Measurements from ENCODE around the gene ANTXR1. TPM values are rescaled to one million over a fixed set of nuclear protein-coding genes. Genes with fewer than 3 reads are reported as not detected.

The ANTXR1 gene
- total and polyA plus RNA-seq, 2 donors = 4.4 to 7.3 TPM

- DNase-seq (ENCODE audit: low read depth in 6 of 9, low spot score in 9 of 9) = no peak
- no peaks in the 10 kb centered on the region for H3K4me1 ChIP-seq (ENCODE audit: control insufficient read depth in 2 of 2, insufficient read depth in 2 of 2, low read length in 2 of 2)
- 98% methylated on average over 3 of the region's 3 CpGs for WGBS
- no peaks in the 10 kb centered on the region for H3K9me3 ChIP-seq (ENCODE audit: control insufficient read depth in 2 of 2, insufficient read depth in 1 of 2, low read length in 1 of 2)
- no peaks in the 10 kb centered on the region for H3K27me3 ChIP-seq (ENCODE audit: control insufficient read depth in 2 of 2, insufficient read depth in 1 of 2, low read length in 1 of 2)
- H3K36me3 ChIP-seq (ENCODE audit: control insufficient read depth in 2 of 2, insufficient read depth in 2 of 2, low read length in 1 of 2) = no peaks in the 10 kb centered on the region
- H3K4me3 ChIP-seq (ENCODE audit: low read length in 2 of 2) = no peak overlapping the region
- no peak overlapping the region for H3K27ac ChIP-seq (ENCODE audit: low read depth in 1 of 2, low read length in 1 of 2)
Observed at GRCh38 chr2:69202327-69202726, 189.3 kb downstream of the ANTXR1 start.

GRCh38 chr2:69203166-69203985, 190.4 kb downstream of the ANTXR1 start:
- 92% methylated on average over 4 of the region's 4 CpGs for WGBS

GRCh38 chr2:69204654-69205053, 191.7 kb downstream of the ANTXR1 start:
- Histone ChIP-seq H3K9me3 (ENCODE audit: control insufficient read depth in 2 of 2, insufficient read depth in 1 of 2, low read length in 1 of 2) (no peaks in the 10 kb centered on the region), H3K27ac (ENCODE audit: low read depth in 1 of 2, low read length in 1 of 2) (no peak overlapping the region), H3K4me3 (ENCODE audit: low read length in 2 of 2) (no peak overlapping the region), H3K36me3 (ENCODE audit: control insufficient read depth in 2 of 2, insufficient read depth in 2 of 2, low read length in 1 of 2) (no peaks in the 10 kb centered on the region), H3K4me1 (ENCODE audit: control insufficient read depth in 2 of 2, insufficient read depth in 2 of 2, low read length in 2 of 2) (no peaks in the 10 kb centered on the region), H3K27me3 (ENCODE audit: control insufficient read depth in 2 of 2, insufficient read depth in 1 of 2, low read length in 1 of 2) (no peaks in the 10 kb centered on the region)
- 96% methylated on average over 3 of the region's 3 CpGs for WGBS
- DNase-seq (ENCODE audit: low read depth in 6 of 9, low spot score in 9 of 9) = no peak

More at GRCh38 chr2:69203166-69203985, 190.4 kb downstream of the ANTXR1 start:
- Histone ChIP-seq H3K27me3 (ENCODE audit: control insufficient read depth in 2 of 2, insufficient read depth in 1 of 2, low read length in 1 of 2) (no peaks in the 10 kb centered on the region), H3K27ac (ENCODE audit: low read depth in 1 of 2, low read length in 1 of 2) (no peak overlapping the region), H3K4me1 (ENCODE audit: control insufficient read depth in 2 of 2, insufficient read depth in 2 of 2, low read length in 2 of 2) (no peaks in the 10 kb centered on the region), H3K36me3 (ENCODE audit: control insufficient read depth in 2 of 2, insufficient read depth in 2 of 2, low read length in 1 of 2) (no peaks in the 10 kb centered on the region), H3K4me3 (ENCODE audit: low read length in 2 of 2) (no peak overlapping the region), H3K9me3 (ENCODE audit: control insufficient read depth in 2 of 2, insufficient read depth in 1 of 2, low read length in 1 of 2) (no peaks in the 10 kb centered on the region)
- DNase-seq (ENCODE audit: low read depth in 6 of 9, low spot score in 9 of 9) = no peak

- no peak overlapping the region for H3K27ac ChIP-seq (ENCODE audit: low read depth in 1 of 2, low read length in 1 of 2)
- no peak overlapping the region for H3K4me3 ChIP-seq (ENCODE audit: low read length in 2 of 2)
- no peaks in the 10 kb centered on the region for H3K4me1 ChIP-seq (ENCODE audit: control insufficient read depth in 2 of 2, insufficient read depth in 2 of 2, low read length in 2 of 2)
- DNase-seq (ENCODE audit: low read depth in 6 of 9, low spot score in 9 of 9) = no peak
- no peaks in the 10 kb centered on the region for H3K9me3 ChIP-seq (ENCODE audit: control insufficient read depth in 2 of 2, insufficient read depth in 1 of 2, low read length in 1 of 2)
- no peaks in the 10 kb centered on the region for H3K36me3 ChIP-seq (ENCODE audit: control insufficient read depth in 2 of 2, insufficient read depth in 2 of 2, low read length in 1 of 2)
- WGBS = 94% methylated on average over 2 of the region's 2 CpGs
- H3K27me3 ChIP-seq (ENCODE audit: control insufficient read depth in 2 of 2, insufficient read depth in 1 of 2, low read length in 1 of 2) = no peaks in the 10 kb centered on the region
Observed at GRCh38 chr2:69205076-69205475, 192.1 kb downstream of the ANTXR1 start.

GRCh38 chr2:69205491-69205890, 192.5 kb downstream of the ANTXR1 start:
- H3K27ac ChIP-seq (ENCODE audit: low read depth in 1 of 2, low read length in 1 of 2) = no peak overlapping the region
- no peak overlapping the region for H3K4me3 ChIP-seq (ENCODE audit: low read length in 2 of 2)
- no peaks in the 10 kb centered on the region for H3K4me1 ChIP-seq (ENCODE audit: control insufficient read depth in 2 of 2, insufficient read depth in 2 of 2, low read length in 2 of 2)
- no peaks in the 10 kb centered on the region for H3K9me3 ChIP-seq (ENCODE audit: control insufficient read depth in 2 of 2, insufficient read depth in 1 of 2, low read length in 1 of 2)
- H3K36me3 ChIP-seq (ENCODE audit: control insufficient read depth in 2 of 2, insufficient read depth in 2 of 2, low read length in 1 of 2) = no peaks in the 10 kb centered on the region
- 96% methylated on average over 2 of the region's 2 CpGs for WGBS
- no peak for DNase-seq (ENCODE audit: low read depth in 6 of 9, low spot score in 9 of 9)
- no peaks in the 10 kb centered on the region for H3K27me3 ChIP-seq (ENCODE audit: control insufficient read depth in 2 of 2, insufficient read depth in 1 of 2, low read length in 1 of 2)

- Histone ChIP-seq H3K4me1 (ENCODE audit: control insufficient read depth in 2 of 2, insufficient read depth in 2 of 2, low read length in 2 of 2) (no peaks in the 10 kb centered on the region), H3K4me3 (ENCODE audit: low read length in 2 of 2) (no peak overlapping the region), H3K36me3 (ENCODE audit: control insufficient read depth in 2 of 2, insufficient read depth in 2 of 2, low read length in 1 of 2) (no peaks in the 10 kb centered on the region), H3K27ac (ENCODE audit: low read depth in 1 of 2, low read length in 1 of 2) (no peak overlapping the region), H3K9me3 (ENCODE audit: control insufficient read depth in 2 of 2, insufficient read depth in 1 of 2, low read length in 1 of 2) (no peaks in the 10 kb centered on the region), H3K27me3 (ENCODE audit: control insufficient read depth in 2 of 2, insufficient read depth in 1 of 2, low read length in 1 of 2) (no peaks in the 10 kb centered on the region)
- WGBS = 100% methylated on average over 1 of the region's 1 CpG
- no peak for DNase-seq (ENCODE audit: low read depth in 6 of 9, low spot score in 9 of 9)
Observed at GRCh38 chr2:69208023-69208595, 195.1 kb downstream of the ANTXR1 start.

- H3K36me3 ChIP-seq (ENCODE audit: control insufficient read depth in 2 of 2, insufficient read depth in 2 of 2, low read length in 1 of 2) = no peaks in the 10 kb centered on the region
- H3K4me3 ChIP-seq (ENCODE audit: low read length in 2 of 2) = no peak overlapping the region
- no peaks in the 10 kb centered on the region for H3K27me3 ChIP-seq (ENCODE audit: control insufficient read depth in 2 of 2, insufficient read depth in 1 of 2, low read length in 1 of 2)
- DNase-seq (ENCODE audit: low read depth in 6 of 9, low spot score in 9 of 9) = no peak
- no peaks in the 10 kb centered on the region for H3K4me1 ChIP-seq (ENCODE audit: control insufficient read depth in 2 of 2, insufficient read depth in 2 of 2, low read length in 2 of 2)
- H3K9me3 ChIP-seq (ENCODE audit: control insufficient read depth in 2 of 2, insufficient read depth in 1 of 2, low read length in 1 of 2) = no peaks in the 10 kb centered on the region
- WGBS = 95% methylated on average over 3 of the region's 3 CpGs
- H3K27ac ChIP-seq (ENCODE audit: low read depth in 1 of 2, low read length in 1 of 2) = no peak overlapping the region
Observed at GRCh38 chr2:69209482-69209881, 196.5 kb downstream of the ANTXR1 start.

- H3K4me1 ChIP-seq (ENCODE audit: control insufficient read depth in 2 of 2, insufficient read depth in 2 of 2, low read length in 2 of 2) = no peaks in the 10 kb centered on the region
- H3K27ac ChIP-seq (ENCODE audit: low read depth in 1 of 2, low read length in 1 of 2) = no peak overlapping the region
- H3K9me3 ChIP-seq (ENCODE audit: control insufficient read depth in 2 of 2, insufficient read depth in 1 of 2, low read length in 1 of 2) = no peaks in the 10 kb centered on the region
- DNase-seq (ENCODE audit: low read depth in 6 of 9, low spot score in 9 of 9) = no peak
- H3K36me3 ChIP-seq (ENCODE audit: control insufficient read depth in 2 of 2, insufficient read depth in 2 of 2, low read length in 1 of 2) = no peaks in the 10 kb centered on the region
- no peaks in the 10 kb centered on the region for H3K27me3 ChIP-seq (ENCODE audit: control insufficient read depth in 2 of 2, insufficient read depth in 1 of 2, low read length in 1 of 2)
- 98% methylated on average over 6 of the region's 6 CpGs for WGBS
- H3K4me3 ChIP-seq (ENCODE audit: low read length in 2 of 2) = no peak overlapping the region
Observed at GRCh38 chr2:69210385-69210784, 197.4 kb downstream of the ANTXR1 start.

GRCh38 chr2:69211048-69211447, 198.1 kb downstream of the ANTXR1 start:
- Histone ChIP-seq H3K27me3 (ENCODE audit: control insufficient read depth in 2 of 2, insufficient read depth in 1 of 2, low read length in 1 of 2) (no peaks in the 10 kb centered on the region), H3K4me1 (ENCODE audit: control insufficient read depth in 2 of 2, insufficient read depth in 2 of 2, low read length in 2 of 2) (no peaks in the 10 kb centered on the region), H3K27ac (ENCODE audit: low read depth in 1 of 2, low read length in 1 of 2) (no peak overlapping the region), H3K36me3 (ENCODE audit: control insufficient read depth in 2 of 2, insufficient read depth in 2 of 2, low read length in 1 of 2) (no peaks in the 10 kb centered on the region), H3K4me3 (ENCODE audit: low read length in 2 of 2) (no peak overlapping the region), H3K9me3 (ENCODE audit: control insufficient read depth in 2 of 2, insufficient read depth in 1 of 2, low read length in 1 of 2) (no peaks in the 10 kb centered on the region)
- 92% methylated on average over 3 of the region's 3 CpGs for WGBS
- DNase-seq (ENCODE audit: low read depth in 6 of 9, low spot score in 9 of 9) = no peak
